Activated naive CD4-positive, alpha-beta T cell treated with anti-CD3 and anti-CD28 coated beads, Interleukin-2, amount 10 ng/mL, durations not matched to agents 7 days and 5 days (primary cell): ENCODE data around the gene C22orf15.
A peak's percentile ranks its signal among the peaks of the same experiment; 100 is the strongest.

Source experiments
- CTCF ChIA-PET: fragments of 350-600 bp; sonication (Branson Sonifier 250); formaldehyde crosslinking; loops from one replicate; lab custom pipeline; 2021; ENCODE audit warnings: antibody characterized with exemption; lab: Charles Lee
- DNase-seq: peaks from one replicate; pipeline ENCODE4 v3.0.0-alpha.2; 2020
- H3K27ac Mint-ChIP-seq: one replicate; pipeline ENCODE4 v1.8.0; 2021; ENCODE audit warnings: mild to moderate bottlenecking, moderate library complexity, mixed read lengths
- H3K27me3 Mint-ChIP-seq: one replicate; pipeline ENCODE4 v1.8.0; 2021; ENCODE audit warnings: mild to moderate bottlenecking, mixed read lengths
- H3K36me3 Mint-ChIP-seq: one replicate; pipeline ENCODE4 v1.8.0; 2021; ENCODE audit warnings: mixed read lengths
- H3K4me1 Mint-ChIP-seq: one replicate; pipeline ENCODE4 v1.8.0; 2021; ENCODE audit warnings: mixed read lengths
- H3K4me3 Mint-ChIP-seq: one replicate; pipeline ENCODE4 v1.8.0; 2021; ENCODE audit warnings: mild to moderate bottlenecking, moderate library complexity, mixed read lengths
- H3K9me3 Mint-ChIP-seq: one replicate; pipeline ENCODE4 v1.8.0; 2021; ENCODE audit warnings: mixed read lengths

The C22orf15 gene

DNA sequence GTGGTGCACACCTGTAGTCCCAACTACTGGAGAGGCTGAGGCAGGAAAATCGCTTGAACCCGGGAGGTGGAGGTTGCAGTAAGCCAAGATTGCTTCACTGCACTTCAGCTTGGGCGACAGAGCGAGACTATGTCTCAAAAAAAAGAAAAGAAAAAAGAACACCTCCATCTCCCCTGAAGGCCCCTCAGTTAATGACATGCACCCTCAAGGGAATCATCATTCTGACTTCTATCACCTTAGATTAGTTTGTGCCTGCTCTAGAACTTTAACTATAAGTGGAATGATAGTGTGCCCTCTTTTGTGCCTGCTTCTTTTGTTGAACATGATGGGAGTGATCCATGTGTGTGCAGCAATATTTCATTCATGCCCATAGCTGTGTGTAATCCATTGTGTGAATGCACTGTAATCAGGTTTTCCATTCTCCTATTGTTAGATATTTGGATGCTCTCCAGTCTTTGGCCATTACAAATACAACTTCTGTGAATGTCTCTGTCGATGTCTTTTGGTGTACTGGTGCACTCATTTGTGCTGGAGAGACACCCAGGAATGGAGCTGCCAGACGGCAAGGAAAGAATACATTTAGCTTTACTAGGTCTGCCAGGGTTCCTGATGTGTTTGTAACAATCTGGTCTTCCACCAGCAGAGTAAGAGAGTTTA is 7.7 kb upstream of the C22orf15 start:
- CTCF ChIA-PET = no interaction called here
- Mint-ChIP-seq H3K27ac (no peak overlapping the region), H3K36me3 (no peaks in the 10 kb centered on the region), H3K27me3 (peaks cover 22% of the 10 kb centered on the region), H3K4me3 (no peak overlapping the region), H3K4me1 (peaks cover 10% of the 10 kb centered on the region), H3K9me3 (no peaks in the 10 kb centered on the region)
- no peak for DNase-seq

DNA sequence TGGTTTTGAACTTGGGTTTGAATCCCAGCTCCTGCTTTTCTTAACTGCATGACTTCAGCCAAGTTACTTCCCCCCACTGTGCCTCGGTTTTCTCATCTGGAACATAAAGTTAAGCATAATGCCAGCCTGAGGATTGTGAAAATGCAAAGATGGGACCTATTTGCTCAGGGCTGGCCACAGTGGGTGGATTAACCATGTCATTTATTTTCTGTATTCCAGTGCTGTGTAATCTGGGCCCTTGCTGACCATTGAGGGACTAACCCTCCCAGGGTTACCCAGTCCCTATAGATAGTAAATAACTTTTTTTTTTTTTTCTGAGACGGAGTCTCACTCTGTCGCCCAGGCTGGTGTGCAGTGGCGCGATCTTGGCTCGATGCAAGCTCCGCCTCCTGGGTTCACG is 7.1 kb upstream of the C22orf15 start:
- no peak overlapping the region for H3K4me3 Mint-ChIP-seq
- no peaks in the 10 kb centered on the region for H3K36me3 Mint-ChIP-seq
- CTCF ChIA-PET = no interaction called here
- no peak overlapping the region for H3K27ac Mint-ChIP-seq
- H3K9me3 Mint-ChIP-seq = no peaks in the 10 kb centered on the region
- DNase-seq = no peak
- H3K4me1 Mint-ChIP-seq = peaks cover 5% of the 10 kb centered on the region
- H3K27me3 Mint-ChIP-seq = peaks cover 25% of the 10 kb centered on the region

DNA sequence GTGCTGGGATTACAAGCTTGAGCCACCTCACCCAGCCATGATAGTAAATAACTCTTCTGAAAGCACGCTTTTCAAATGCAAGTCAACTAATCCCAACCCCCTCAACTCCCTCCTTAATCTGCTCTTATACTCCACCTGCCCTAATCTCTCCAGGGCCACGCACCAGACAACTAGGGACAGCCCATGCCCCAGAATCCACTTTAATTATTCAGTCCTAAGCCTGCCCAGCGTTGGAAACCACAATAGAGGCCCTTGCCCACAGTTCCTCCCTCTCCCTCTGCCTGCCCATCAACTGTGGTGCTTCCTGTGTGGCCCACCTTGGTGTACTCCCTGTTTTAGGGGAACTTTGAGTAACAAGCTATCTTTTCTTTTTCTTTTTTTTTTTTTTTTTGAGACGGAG is 5.9 kb upstream of the C22orf15 start:
- Mint-ChIP-seq H3K9me3 (no peaks in the 10 kb centered on the region), H3K27me3 (peaks cover 27% of the 10 kb centered on the region), H3K27ac (no peak overlapping the region), H3K4me3 (no peak overlapping the region), H3K36me3 (no peaks in the 10 kb centered on the region), H3K4me1 (peaks cover 6% of the 10 kb centered on the region)
- no peak for DNase-seq
- CTCF ChIA-PET = interaction anchor here (0.6 kb wide), 1 partner anchor 16 kb away, joined by 3 read pairs; no protein-coding TSS in a partner anchor

DNA sequence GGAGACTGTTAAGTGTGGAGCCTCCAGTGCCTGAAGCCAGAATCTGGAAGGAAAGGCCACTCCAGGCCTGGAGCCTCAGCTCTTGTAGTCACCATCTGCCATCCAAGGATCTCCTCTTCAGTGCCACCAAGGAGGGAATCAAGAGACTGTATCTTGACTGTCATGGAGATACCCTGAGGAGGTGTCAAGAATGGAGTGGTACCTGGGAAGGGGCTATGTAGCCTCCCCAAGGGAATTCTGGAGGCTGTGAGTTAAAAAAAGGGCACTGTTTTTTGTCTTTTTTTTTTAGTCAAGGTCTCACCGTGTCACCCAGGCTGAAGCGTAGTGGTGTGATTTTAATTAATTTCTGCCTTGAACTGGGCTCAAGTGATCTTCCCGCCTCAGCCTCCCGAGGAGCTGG is 3.2 kb upstream of the C22orf15 start:
- DNase-seq = no peak
- Mint-ChIP-seq H3K36me3 (peaks cover 2% of the 10 kb centered on the region), H3K27me3 (peaks cover 17% of the 10 kb centered on the region), H3K4me1 (peaks cover 24% of the 10 kb centered on the region), H3K27ac (no peak overlapping the region), H3K9me3 (no peaks in the 10 kb centered on the region), H3K4me3 (no peak overlapping the region)
- CTCF ChIA-PET = interaction anchor here (1.3 kb wide), 1 partner anchor 90 kb away, joined by 3 read pairs; no protein-coding TSS in a partner anchor

DNA sequence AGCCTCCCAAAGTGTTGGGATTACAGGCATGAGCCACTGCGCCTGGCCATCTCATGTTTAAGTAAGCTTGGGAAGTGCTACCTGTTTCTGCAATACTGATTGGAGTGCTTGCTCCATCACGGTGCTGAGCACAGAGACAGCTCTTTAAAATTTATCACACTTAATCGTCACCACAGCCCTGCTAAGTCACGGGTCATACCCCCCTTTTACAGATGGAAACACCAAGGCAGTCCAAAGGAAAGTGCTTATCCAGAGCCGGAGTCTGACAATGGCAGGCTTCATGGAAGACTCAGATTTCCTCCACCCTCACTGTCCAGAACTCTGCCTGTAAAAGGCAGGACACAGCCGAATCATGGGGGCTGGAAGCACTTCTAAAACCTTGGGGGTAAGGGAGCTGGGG is 2.7 kb upstream of the C22orf15 start:
- H3K27me3 Mint-ChIP-seq = peaks cover 17% of the 10 kb centered on the region
- no peak overlapping the region for H3K4me3 Mint-ChIP-seq
- DNase-seq = no peak
- CTCF ChIA-PET = interaction anchor here (1.3 kb wide), 1 partner anchor 90 kb away, joined by 3 read pairs; no protein-coding TSS in a partner anchor
- H3K27ac Mint-ChIP-seq = no peak overlapping the region
- H3K4me1 Mint-ChIP-seq = peaks cover 29% of the 10 kb centered on the region
- no peaks in the 10 kb centered on the region for H3K9me3 Mint-ChIP-seq
- peaks cover 4% of the 10 kb centered on the region for H3K36me3 Mint-ChIP-seq

DNA sequence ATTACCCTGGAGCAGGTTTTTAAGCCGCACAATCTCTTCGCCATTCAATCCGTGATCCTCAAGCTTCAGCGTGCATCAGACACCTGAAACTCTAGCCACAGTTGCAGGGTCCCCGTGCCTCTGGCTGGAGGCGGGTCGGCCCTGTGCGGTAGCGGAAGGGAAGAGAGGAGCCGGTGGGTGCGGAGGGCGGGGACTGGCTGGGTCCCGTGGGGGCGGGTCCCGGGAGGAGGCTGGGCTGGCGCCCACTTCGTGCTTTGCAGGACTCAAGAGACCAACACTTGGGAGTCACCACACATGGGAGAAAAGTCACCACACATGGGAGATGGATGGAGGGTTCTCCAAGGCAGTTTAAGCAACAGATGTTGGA is 772 bp downstream of the C22orf15 start:
- Mint-ChIP-seq H3K4me3 (peak overlapping the region; percentile 66), H3K27me3 (peaks cover 10% of the 10 kb centered on the region), H3K27ac (peak overlapping the region; percentile 77), H3K9me3 (no peaks in the 10 kb centered on the region), H3K4me1 (peaks cover 52% of the 10 kb centered on the region), H3K36me3 (peaks cover 12% of the 10 kb centered on the region)
- CTCF ChIA-PET = interaction anchor here (2.5 kb wide), 1 partner anchor 136 kb away, joined by 8 read pairs; no protein-coding TSS in a partner anchor
- peak; percentile 76 for DNase-seq

DNA sequence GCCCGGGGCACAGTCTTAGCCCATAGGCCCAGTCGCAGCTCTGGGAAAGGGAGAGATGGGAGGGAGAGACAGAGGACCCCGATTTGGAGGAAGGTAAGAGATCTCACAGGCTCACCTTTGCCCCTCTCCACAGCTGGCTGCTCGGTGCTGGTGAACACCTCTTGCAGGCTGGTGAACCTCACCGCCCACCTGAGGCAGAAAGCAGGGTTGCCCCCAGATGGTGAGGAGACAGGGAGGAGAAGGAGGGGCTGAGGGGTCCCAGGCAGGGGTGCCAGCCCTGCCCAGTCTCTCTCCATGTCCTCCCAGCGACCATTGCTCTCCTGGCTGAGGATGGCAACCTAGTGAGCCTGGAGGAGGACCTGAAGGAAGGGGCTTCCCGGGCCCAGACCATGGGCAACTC is 1.2 kb downstream of the C22orf15 start:
- peaks cover 52% of the 10 kb centered on the region for H3K4me1 Mint-ChIP-seq
- H3K27me3 Mint-ChIP-seq = peaks cover 10% of the 10 kb centered on the region
- H3K36me3 Mint-ChIP-seq = peaks cover 12% of the 10 kb centered on the region
- DNase-seq = no peak
- CTCF ChIA-PET = interaction anchor here (2.5 kb wide), 1 partner anchor 136 kb away, joined by 8 read pairs; no protein-coding TSS in a partner anchor
- no peaks in the 10 kb centered on the region for H3K9me3 Mint-ChIP-seq
- H3K27ac Mint-ChIP-seq = no peak overlapping the region
- peak overlapping the region; percentile 66 for H3K4me3 Mint-ChIP-seq

DNA sequence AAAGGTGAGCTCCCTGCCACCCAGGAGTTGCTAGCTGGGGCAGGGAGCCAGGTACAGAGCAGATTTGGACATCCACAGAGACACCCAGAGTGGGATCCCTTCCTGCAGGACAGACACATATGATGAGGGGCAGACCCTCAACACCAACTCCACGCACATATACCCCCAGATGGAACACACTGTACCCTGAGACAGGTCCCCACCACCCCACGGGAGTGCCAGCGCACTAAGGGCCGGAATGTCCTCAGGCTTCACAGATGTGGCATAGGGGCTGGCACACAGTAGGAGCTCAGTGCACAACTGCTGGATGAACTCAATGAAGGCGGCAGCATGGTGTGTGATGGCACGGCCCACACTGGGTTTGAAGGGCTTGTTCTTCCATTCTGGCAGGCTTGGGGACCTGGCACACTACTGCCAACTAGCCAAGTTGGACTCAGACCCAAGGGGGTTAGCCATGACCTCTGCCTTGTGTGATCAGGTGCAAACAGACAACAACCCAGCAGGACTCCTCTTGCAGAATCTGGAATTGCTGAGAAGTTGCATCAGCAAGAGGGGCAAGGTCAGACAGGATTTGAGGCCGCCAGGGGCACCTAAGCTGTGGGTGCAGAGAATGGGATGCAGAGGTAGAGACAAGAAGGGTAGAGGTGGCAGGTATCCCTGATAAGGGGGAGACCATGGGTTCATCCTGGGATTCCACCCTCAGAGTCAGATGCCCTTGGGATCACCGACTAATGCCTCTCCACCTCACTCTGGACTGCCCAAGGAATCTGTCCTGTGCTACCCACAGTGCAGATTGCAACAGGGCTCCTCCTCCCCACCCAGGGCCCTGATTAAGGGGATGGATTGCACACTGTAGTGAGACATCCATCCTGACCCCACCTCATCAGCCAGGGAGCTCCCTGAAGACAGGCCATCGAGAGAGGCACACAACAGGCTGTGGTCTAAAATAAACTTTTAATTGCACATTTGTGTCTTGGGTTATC is 2.4 kb downstream of the C22orf15 start:
- Mint-ChIP-seq H3K27me3 (peaks cover 14% of the 10 kb centered on the region), H3K4me1 (peaks cover 55% of the 10 kb centered on the region), H3K36me3 (peaks cover 12% of the 10 kb centered on the region), H3K27ac (peak overlapping the region; percentile 60), H3K4me3 (peak overlapping the region; percentile 3), H3K9me3 (no peaks in the 10 kb centered on the region)
- no peak for DNase-seq
- CTCF ChIA-PET = interaction anchor here (0.7 to 2.5 kb wide), 2 partner anchors 48 to 137 kb away, joined by 3 to 8 read pairs; no protein-coding TSS in a partner anchor

DNA sequence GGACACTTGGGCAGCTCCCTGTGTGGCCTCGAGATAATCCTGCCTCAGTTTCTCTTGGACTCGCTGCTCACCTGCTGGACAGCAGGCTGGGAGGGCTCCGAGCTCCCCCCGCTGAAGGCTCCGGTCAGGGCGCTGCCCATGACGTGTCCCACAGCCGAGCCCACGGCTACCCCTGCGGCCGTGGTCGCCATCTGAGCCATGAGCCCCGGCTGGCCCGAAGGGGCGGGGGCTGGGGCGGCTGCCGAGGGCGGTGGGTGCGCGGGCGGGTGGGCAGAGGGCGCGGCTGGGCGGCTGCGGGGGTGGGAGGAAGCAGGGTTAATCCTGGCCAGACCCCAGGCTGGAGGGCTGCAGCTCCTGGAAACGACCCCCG is 4.5 kb downstream of the C22orf15 start:
- Mint-ChIP-seq H3K36me3 (peaks cover 12% of the 10 kb centered on the region), H3K4me1 (peaks cover 68% of the 10 kb centered on the region), H3K27me3 (peaks cover 8% of the 10 kb centered on the region), H3K4me3 (peak overlapping the region; percentile 80), H3K27ac (peak overlapping the region; percentile 60), H3K9me3 (no peaks in the 10 kb centered on the region)
- CTCF ChIA-PET = interaction anchor here (0.6 to 1.7 kb wide), 6 partner anchors 22 to 135 kb away, joined by 3 to 5 read pairs (median 3); partner anchors contain the start of gene DRICH1
- DNase-seq = no peak

DNA sequence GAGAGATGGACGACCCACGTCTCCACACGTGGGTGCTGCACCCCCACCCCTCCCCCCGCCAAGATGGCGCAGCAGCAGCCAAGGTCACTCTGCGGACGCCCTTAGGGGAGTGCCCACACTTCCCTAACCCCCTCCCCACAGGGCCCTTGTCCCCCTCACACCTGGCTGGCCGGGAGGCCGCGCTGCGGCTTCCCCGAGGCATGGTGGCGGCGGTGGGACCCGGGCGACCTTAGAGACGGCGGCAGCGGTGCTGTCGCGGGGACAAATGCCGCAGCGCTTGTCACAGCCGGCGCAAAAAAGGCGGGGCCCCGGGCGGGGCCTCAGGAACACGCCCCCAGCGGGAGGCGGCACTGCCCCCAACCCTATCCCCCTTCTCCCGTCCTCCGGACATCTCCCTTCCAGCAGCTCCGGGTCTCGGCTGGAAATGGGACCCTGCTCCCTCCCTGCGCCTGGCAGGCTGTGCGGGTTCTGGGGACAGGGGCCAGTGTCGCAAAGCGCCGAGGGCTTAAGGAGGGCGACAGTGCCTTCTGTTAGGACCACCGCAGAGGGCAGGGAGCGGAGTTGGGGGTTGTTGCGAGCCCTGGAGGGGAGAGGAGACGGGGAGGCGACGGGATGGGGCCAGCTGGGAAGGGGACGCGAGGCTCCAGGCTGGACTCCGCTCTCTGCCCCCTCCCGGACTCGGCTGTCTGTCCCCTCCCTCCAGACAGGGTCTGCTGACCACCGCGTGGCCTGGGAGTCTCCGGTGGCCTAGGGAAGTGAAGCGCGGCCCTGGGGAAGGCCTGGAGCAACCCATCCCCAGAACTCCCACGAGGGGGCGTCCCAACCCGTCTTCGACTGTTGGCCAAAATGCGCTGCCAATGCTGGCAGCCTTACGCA is 5.1 kb downstream of the C22orf15 start, which contains the start of gene CHCHD10:
TSS of gene CHCHD10 (minus strand) at position 300 of the 876 bp plus-strand sequence. CDS start at position 202, 98 bp downstream.
- peaks cover 64% of the 10 kb centered on the region for H3K4me1 Mint-ChIP-seq
- CTCF ChIA-PET = interaction anchor here (0.6 to 1.7 kb wide), 5 partner anchors 20 to 135 kb away, joined by 3 to 5 read pairs (median 3); partner anchors contain the start of gene DRICH1
- no peaks in the 10 kb centered on the region for H3K9me3 Mint-ChIP-seq
- H3K27me3 Mint-ChIP-seq = peaks cover 11% of the 10 kb centered on the region
- H3K36me3 Mint-ChIP-seq = peaks cover 12% of the 10 kb centered on the region
- H3K27ac Mint-ChIP-seq = peak within 1 kb of the TSS; percentile 81
- DNase-seq = peak; percentile 85
- H3K4me3 Mint-ChIP-seq = peak within 1 kb of the TSS; percentile 80

DNA sequence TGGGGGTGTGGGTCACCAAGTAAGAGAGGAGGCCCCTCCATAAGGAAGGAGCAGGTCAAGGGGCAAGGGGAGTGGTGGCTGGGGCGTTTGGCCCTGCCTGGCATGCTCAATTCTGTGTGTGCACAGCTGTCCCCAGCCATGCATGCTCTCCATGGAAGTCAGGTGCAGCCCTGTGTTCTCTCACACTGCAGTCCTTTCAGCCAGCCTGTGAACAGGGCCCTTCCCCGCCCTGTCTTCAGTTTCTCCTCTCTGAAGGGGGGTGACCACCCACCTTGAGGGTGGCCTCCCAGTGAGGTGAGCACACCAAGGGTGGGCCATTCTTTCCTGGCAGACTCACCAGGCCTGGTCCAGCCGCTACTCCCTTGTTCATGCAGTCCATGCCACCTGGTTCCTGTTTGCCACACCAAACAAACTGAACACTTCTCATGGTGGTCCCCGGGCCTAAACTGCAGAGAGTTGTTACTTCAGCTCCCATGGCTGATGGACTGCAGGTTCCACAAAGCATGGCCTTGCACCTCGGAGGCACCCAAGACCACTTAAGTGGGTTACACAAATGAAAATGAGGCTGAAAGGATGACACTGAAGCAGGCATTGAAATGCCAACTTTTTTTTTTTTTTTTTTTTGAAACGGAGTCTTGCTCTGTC is 6.7 kb downstream of the C22orf15 start:
- no peaks in the 10 kb centered on the region for H3K9me3 Mint-ChIP-seq
- no peak overlapping the region for H3K27ac Mint-ChIP-seq
- peak overlapping the region; percentile 40 for H3K4me3 Mint-ChIP-seq
- peaks cover 26% of the 10 kb centered on the region for H3K27me3 Mint-ChIP-seq
- peaks cover 10% of the 10 kb centered on the region for H3K36me3 Mint-ChIP-seq
- peaks cover 53% of the 10 kb centered on the region for H3K4me1 Mint-ChIP-seq
- CTCF ChIA-PET = interaction anchor here (0.7 to 1.5 kb wide), 6 partner anchors 49 to 127 kb away, joined by 3 to 5 read pairs (median 3); no protein-coding TSS in a partner anchor
- DNase-seq = no peak

DNA sequence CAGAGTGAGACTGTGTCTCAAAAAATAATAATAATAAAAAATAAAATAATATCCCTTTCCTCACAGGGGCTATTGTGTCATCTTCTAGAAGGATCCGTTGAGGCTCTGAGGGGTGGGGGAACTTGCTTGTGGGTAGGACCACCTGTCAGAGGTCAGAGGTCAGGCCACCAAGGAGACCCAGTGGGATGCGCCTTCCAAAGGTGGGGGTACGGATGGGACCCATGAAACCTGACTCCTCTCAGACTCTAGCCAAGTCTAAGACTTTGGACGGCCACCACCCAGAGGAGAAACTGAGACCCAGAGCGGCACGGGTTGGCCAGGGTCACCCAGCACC is 9.5 kb downstream of the C22orf15 start:
- no peaks in the 10 kb centered on the region for H3K36me3 Mint-ChIP-seq
- no peak for DNase-seq
- H3K27ac Mint-ChIP-seq = no peak overlapping the region
- H3K4me1 Mint-ChIP-seq = peaks cover 29% of the 10 kb centered on the region
- peaks cover 43% of the 10 kb centered on the region for H3K27me3 Mint-ChIP-seq
- peak overlapping the region; percentile 56 for H3K4me3 Mint-ChIP-seq
- CTCF ChIA-PET = interaction anchor here (1.4 to 2.2 kb wide), 3 partner anchors 20 to 79 kb away, joined by 5 to 8 read pairs (median 8); no protein-coding TSS in a partner anchor
- no peaks in the 10 kb centered on the region for H3K9me3 Mint-ChIP-seq
